OCI-LY3 (cell line): ENCODE results near the gene CCDC34.

Experiments
- EZH2phosphoT487 ChIP-seq: fragments of 200-600 bp; shearing (Covaris generic); IDR thresholded peaks from 2 replicates; pipeline ENCODE4 v1.6.1; 2018; ENCODE audit warnings: antibody characterized with exemption, mixed run types, low read depth
- TF ChIP-seq, protein P1 (sequence below): fragments of 200-600, 300-600 bp; sonication (generic); IDR thresholded peaks from 2 replicates; pipeline ENCODE4 v1.5.1; 2014; ENCODE audit warnings: antibody characterized with exemption, low read length, low read depth

DNA sequence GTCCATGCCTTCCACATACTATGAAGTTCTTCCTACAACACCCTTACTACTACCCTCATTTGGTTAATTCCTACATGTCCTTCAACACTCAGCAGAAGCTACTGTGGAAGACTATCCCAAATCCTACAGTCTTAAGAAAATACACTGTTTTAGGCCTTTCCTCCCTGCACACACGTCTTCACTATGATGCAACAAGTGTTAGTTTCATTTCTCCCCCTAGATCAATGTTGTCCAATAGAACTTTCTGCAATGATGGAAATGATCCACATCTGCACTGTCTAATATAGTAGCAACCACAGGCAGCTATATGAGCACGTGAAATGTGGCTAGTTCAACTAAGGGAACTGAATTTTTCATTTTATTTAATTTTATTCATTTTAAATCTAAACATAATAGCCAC is 46.7 kb upstream of the CCDC34 start:
- TF ChIP-seq, protein P1, sequence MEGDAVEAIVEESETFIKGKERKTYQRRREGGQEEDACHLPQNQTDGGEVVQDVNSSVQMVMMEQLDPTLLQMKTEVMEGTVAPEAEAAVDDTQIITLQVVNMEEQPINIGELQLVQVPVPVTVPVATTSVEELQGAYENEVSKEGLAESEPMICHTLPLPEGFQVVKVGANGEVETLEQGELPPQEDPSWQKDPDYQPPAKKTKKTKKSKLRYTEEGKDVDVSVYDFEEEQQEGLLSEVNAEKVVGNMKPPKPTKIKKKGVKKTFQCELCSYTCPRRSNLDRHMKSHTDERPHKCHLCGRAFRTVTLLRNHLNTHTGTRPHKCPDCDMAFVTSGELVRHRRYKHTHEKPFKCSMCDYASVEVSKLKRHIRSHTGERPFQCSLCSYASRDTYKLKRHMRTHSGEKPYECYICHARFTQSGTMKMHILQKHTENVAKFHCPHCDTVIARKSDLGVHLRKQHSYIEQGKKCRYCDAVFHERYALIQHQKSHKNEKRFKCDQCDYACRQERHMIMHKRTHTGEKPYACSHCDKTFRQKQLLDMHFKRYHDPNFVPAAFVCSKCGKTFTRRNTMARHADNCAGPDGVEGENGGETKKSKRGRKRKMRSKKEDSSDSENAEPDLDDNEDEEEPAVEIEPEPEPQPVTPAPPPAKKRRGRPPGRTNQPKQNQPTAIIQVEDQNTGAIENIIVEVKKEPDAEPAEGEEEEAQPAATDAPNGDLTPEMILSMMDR: no peak
- no peak for TF ChIP-seq EZH2phosphoT487
